GM12873 (cell line): Measurements from ENCODE around the gene WDR62.

Experiments used
- CTCF ChIP-seq: IDR thresholded peaks from 2 replicates; pipeline ENCODE4 v1.5.1; 2012; ENCODE audit warnings: low read depth, mild to moderate bottlenecking, moderate library complexity, low read length, control low read depth; ENCODE audit not compliant: insufficient read depth; ENCODE audit errors: missing control alignments

The WDR62 gene

GRCh38 chr19:36041831-36042230 lies 12.9 kb upstream of the WDR62 start:
- no peak for TF ChIP-seq CTCF

DNA sequence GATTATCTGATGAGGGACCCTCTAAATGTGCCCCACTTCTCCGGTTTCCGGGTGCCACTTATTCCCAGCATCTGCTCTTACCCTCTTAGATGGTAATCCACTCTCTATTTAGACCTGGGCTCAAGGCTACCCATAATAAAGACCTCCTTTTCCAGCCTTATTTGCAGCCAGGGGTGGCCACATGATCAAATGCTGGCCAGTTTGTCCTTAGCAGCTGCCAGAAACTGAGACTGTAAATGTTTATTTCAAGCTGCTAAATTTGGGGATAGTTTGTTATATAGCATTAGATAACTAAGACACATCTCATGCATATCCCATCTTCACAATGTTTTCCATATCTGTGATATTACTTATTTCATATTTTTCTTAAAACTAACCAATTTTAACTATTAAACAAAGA lies 10.7 kb upstream of the WDR62 start:
- TF ChIP-seq CTCF: no peak

DNA sequence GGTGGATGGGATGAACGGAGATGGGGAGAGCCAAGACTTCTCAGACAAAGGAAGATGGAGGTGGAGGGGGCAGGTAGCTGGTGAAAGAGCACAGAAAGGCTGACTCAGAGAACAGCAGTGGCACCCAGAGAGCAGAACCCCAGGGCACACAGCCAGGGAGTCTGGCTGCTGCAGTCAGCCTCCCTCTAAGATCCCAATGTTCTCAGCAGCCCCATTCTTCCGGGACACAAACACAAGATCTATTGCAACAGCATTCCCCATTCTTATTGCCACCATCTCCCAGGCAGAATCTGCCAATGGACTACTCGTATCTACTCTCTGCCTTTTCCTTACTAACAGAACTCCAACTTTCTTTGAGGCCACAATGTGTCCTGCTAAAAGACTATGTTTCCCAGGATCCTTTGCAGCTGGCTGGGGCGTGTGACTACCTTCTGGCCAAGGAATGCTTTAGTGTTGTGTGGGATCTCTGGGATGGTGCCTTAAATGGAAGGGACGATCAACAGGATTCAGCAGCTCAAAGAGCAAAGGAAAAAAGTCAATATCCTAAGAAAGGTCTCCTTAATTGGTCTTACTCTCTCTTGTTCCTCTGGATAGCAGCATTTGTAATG lies 8.2 kb upstream of the WDR62 start:
- no peak for TF ChIP-seq CTCF

- no peak for TF ChIP-seq CTCF
Observed at GRCh38 chr19:36047835-36048234, 6.9 kb upstream of the WDR62 start.

DNA sequence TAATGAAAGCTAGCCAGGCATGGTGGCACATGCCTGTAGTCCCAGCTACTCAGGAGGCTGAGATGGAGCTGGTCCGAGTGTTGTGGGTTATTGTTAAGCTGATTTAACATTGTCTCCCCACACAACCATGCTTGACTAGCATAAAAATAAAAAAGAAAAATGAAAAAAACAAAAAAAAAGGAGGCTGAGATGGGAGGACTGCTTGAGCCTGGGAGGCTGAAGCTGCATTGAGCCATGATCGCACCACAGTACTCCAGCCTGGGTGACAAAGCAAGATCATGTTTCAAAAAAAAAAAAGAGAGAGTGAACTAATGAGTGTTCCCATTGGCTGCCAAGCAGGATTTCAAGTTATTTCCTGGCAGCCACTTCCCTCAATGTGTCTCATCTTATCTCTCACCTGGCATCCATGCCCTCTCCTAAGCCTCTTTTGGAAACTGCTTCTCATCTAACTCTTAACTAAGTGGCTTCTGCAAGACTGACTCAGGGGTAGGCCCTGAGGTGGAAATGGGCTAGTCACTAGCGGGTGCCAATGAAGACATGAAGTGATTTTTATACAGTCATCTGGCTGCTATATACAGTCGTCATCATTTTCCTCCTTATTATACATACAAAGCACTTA lies 5.5 kb upstream of the WDR62 start:
- no peak for TF ChIP-seq CTCF

- peak; percentile 19 for TF ChIP-seq CTCF
Observed at GRCh38 chr19:36051236-36051635, 3.5 kb upstream of the WDR62 start.

DNA sequence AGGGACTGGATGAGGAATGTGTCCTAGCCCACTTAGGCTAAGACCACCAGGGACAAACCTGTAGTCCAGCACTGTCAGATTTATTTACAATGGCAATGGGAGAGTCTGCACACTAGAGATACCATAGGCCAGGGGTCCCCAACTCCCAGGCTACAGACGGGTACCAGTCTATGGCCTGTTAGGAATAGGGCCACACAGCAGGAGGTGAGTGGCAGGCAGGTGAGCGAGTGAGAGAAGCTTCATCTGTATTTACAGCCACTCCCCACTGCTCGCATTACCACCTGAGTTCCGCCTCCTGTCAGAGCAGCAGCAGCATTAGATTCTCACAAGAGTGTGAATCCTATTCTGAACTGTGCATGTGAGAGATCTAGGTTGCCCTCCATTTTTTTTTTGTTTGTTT lies 3.1 kb upstream of the WDR62 start:
- TF ChIP-seq CTCF: no peak
